ENCODE data around the gene USP4. TPM values are rescaled to one million over a fixed set of nuclear protein-coding genes. Genes with fewer than 3 reads are reported as not detected.
"Not testable (repeated sequence)": the region's sequence is repeated elsewhere in the genome, so short reads cannot be mapped to it uniquely, and the experiment has no call there.

The USP4 gene
- total and polyA plus RNA-seq, 2 of the 13 experiments (the other 11 are each of a cell fraction or from before 2014, with no cell fraction given): 9.2 to 20.8 TPM

DNA sequence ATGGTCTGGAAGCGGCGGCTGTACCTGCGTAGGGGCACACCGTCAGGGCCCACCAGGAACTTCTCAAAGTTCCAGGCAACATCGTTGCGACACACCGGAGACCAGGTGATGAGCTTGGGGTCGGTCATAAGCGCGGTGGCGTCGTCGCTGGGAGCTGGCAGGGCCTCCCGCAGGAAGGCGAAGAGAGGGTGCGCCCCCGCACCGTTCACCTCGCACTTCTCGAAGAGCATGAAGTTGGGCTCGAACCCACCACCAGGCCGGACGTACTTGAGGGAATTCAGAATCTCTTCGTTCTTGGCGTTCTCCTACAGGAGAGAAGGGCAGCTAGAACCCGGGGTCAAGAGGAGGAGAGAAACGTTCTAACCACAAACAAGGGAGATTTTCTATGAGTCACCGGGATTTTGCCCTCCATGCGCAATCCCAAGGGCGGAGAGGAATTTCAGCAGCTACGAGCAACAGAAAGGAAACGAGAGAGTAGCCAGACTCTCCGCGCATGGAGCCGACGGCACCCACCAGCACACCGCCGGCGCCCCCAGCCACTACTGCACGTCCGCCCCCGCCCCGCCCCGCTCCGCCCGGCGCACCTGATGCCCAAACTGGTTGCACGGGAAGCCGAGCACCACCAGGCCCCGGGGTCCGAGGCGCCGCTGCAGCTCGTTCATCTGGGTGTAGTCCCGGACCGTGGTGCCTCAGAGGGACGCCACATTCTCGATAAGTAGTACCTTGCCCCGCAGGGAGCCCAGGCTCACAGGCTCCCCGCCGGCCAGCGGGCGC, 17.8 kb upstream of the USP4 start (continued):
- 0 out of 2 replicates have a peak, but pooled peaks have one; percentile 33 for TF ChIP-seq SRY (CRISPR knock-in tag; IDR thresholded peaks at IDR 0.05)

DNA sequence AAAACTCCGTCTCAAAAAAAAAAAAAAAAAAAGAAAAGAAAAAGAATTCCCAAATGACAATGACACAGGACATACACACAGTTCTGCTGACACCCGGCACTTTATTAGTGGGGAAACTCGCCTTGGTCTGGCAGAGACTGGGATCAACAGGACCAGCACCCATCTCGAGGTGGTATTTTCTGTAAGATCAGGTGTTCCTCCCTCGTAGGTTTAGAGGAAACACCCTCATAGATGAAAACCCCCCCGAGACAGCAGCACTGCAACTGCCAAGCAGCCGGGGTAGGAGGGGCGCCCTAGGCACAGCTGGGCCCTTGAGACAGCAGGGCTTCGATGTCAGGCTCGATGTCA, 17.2 kb upstream of the USP4 start:
- H3K9me3 ChIP-seq (ENCODE audit: low read length); H2AFZ ChIP-seq (ENCODE audit: low read length); H3K27me3 ChIP-seq (ENCODE audit: control insufficient read depth in 1 of 2, insufficient read depth in 2 of 2, low read length in 2 of 2); DNase-seq (ENCODE audit: low spot score); ATAC-seq; FAIRE-seq; CTCF ChIA-PET (ENCODE audit: low intra/inter-chr PET ratio, low total read pairs); H4K20me1 ChIP-seq (ENCODE audit: insufficient read depth, low read length); BruUV-seq (replicated peaks); in situ Hi-C loops (cut with HindIII; ENCODE audit: extremely low pct_ligation_motif_present, low pct_unique_long_range_greater_than_20kb): not testable (repeated sequence)
- Histone ChIP-seq H3K79me2 (ENCODE audit: insufficient read depth, low read length) (peaks cover 14% of the 10 kb centered on the region), H3K4me3 (replicated peaks in 1 of 3; ENCODE audit: insufficient read depth in 1 of 3, low read depth in 2 of 3, low read length in 3 of 3) (peak overlapping the region; percentile 62 to 73 (median 63)), H3K4me1 (ENCODE audit: insufficient read depth, low read length) (peaks cover 46% of the 10 kb centered on the region), H3K4me2 (ENCODE audit: low read depth, low read length) (peak overlapping the region; percentile 79), H3K36me3 (replicated peaks in 1 of 2; ENCODE audit: control insufficient read depth in 1 of 2, insufficient read depth in 2 of 2, low read length in 2 of 2) (peaks cover 5 to 20% of the 10 kb centered on the region in 2 experiments), H3K9ac (ENCODE audit: insufficient read depth, low read depth, low read length) (peak overlapping the region; percentile 80), H3K27ac (ENCODE audit: extremely low read length, insufficient read depth, low read length) (peak overlapping the region; percentile 94)
- intact Hi-C loops (cut with micrococcal nuclease; ENCODE audit: unreplicated experiment): loop anchor here (5.0 kb wide), 1 partner anchor 55 kb away; the partner anchor contains the start of genes RHOA and TCTA
- 30% methylated on average over 6 of the region's 10 CpGs for WGBS (ENCODE audit: low lambda C conversion rate)
- POLR2A ChIA-PET: interaction anchor here (0.7 to 5.5 kb wide), 14 partner anchors 9 to 263 kb away, joined by 3 to 134 read pairs (median 13); partner anchors contain the start of genes AMT, DAG1, LAMB2 and NICN1

DNA sequence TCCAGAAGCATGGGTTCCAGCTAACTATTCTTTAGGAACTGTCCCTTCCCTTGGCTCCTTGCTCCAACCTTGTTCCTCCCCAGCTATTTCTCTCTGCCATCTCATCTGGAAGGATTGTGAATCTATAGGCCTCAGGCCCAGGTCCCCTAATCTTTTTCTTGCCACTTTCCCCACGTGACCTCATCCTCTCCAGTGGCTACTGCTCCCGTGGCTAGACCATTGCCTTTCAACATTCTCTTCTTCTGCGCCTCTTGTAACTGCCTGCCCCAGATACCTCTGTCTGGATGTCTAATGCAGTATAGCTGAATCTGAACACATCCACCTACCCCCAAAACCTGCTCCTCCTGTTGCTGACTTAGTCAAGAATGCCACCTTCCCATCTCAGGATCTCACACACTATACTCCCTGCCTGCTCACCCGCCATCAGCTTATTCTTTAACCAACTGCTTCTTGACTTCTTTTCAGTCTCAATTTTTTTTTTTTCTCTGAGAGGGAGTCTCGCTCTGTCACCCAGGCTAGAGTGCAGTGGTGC, 13.1 kb upstream of the USP4 start:
- H3K4me1 ChIP-seq (ENCODE audit: insufficient read depth, low read length): peaks cover 64% of the 10 kb centered on the region
- ATAC-seq: no peak
- H3K4me2 ChIP-seq (ENCODE audit: low read depth, low read length): no peak overlapping the region

More for the DNA sequence above, 13.1 kb upstream of the USP4 start:
- FAIRE-seq (no peak), DNase-seq (ENCODE audit: low spot score) (no peak)
- CTCF ChIA-PET (ENCODE audit: low intra/inter-chr PET ratio, low total read pairs): no interaction called here
- Histone ChIP-seq H3K79me2 (ENCODE audit: insufficient read depth, low read length) (peaks cover 14% of the 10 kb centered on the region), H3K27me3 (ENCODE audit: control insufficient read depth in 1 of 2, insufficient read depth in 2 of 2, low read length in 2 of 2) (no peaks in the 10 kb centered on the region), H3K27ac (ENCODE audit: extremely low read length, insufficient read depth, low read length) (no peak overlapping the region), H3K9me3 (ENCODE audit: low read length) (no peaks in the 10 kb centered on the region), H3K9ac (ENCODE audit: insufficient read depth, low read depth, low read length) (no peak overlapping the region), H3K36me3 (replicated peaks in 1 of 2; ENCODE audit: control insufficient read depth in 1 of 2, insufficient read depth in 2 of 2, low read length in 2 of 2) (peaks cover 0 to 2% of the 10 kb centered on the region in 2 experiments; a peak in 3 of 5 replicates), H4K20me1 (ENCODE audit: insufficient read depth, low read length) (no peaks in the 10 kb centered on the region), H3K4me3 (replicated peaks in 1 of 3; ENCODE audit: insufficient read depth in 1 of 3, low read depth in 2 of 3, low read length in 3 of 3) (no peak overlapping the region), H2AFZ (ENCODE audit: low read length) (no peak overlapping the region)
- WGBS (ENCODE audit: low lambda C conversion rate): 89% methylated on average over 5 of the region's 5 CpGs
- POLR2A ChIA-PET: interaction anchor here (1.6 to 5.3 kb wide), 2 partner anchors 13 to 18 kb away, joined by 4 to 50 read pairs; partner anchors contain the start of gene USP4
- TF ChIP-seq ZNF724P (CRISPR knock-in tag; IDR thresholded peaks at IDR 0.05; ENCODE audit: borderline replicate concordance): no peak
- no peak for TF ChIP-seq ZNF260 (CRISPR knock-in tag; IDR thresholded peaks at IDR 0.05; ENCODE audit: borderline replicate concordance, low read depth)
- TF ChIP-seq, protein P1, sequence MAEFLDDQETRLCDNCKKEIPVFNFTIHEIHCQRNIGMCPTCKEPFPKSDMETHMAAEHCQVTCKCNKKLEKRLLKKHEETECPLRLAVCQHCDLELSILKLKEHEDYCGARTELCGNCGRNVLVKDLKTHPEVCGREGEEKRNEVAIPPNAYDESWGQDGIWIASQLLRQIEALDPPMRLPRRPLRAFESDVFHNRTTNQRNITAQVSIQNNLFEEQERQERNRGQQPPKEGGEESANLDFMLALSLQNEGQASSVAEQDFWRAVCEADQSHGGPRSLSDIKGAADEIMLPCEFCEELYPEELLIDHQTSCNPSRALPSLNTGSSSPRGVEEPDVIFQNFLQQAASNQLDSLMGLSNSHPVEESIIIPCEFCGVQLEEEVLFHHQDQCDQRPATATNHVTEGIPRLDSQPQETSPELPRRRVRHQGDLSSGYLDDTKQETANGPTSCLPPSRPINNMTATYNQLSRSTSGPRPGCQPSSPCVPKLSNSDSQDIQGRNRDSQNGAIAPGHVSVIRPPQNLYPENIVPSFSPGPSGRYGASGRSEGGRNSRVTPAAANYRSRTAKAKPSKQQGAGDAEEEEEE (CRISPR knock-in tag; IDR thresholded peaks at IDR 0.05; ENCODE audit: borderline replicate concordance): no peak
- intact Hi-C loops (cut with micrococcal nuclease; ENCODE audit: unreplicated experiment) (no loop called here), in situ Hi-C loops (cut with HindIII; ENCODE audit: extremely low pct_ligation_motif_present, low pct_unique_long_range_greater_than_20kb) (no loop called here)
- no TSS peak for BruUV-seq (replicated peaks)

Measured in HepG2 (cell line).